Testis (tissue), 3 donors: ENCODE measurements around the gene TNFRSF17. TPM values are rescaled to one million over a fixed set of nuclear protein-coding genes. Genes with fewer than 3 reads are reported as not detected.
A peak's percentile ranks its signal among the peaks of the same experiment; 100 is the strongest.

Source experiments
- DNase-seq: peaks from one replicate; pipeline ENCODE4 v3.0.0-alpha.2; 2019
- H3K27ac ChIP-seq, 2 donors: fragments of 200-600 bp; sonication (generic); one replicate each; pipeline ENCODE4 v1.5.1; 2019
- H3K27me3 ChIP-seq: fragments of 200-600 bp; sonication (generic); one replicate; pipeline ENCODE4 v1.5.1; 2019
- H3K36me3 ChIP-seq: fragments of 200-600 bp; sonication (generic); one replicate; pipeline ENCODE4 v1.5.1; 2017; ENCODE audit warnings: low read depth; ENCODE audit errors: missing control alignments
- H3K4me1 ChIP-seq: fragments of 200-600 bp; sonication (generic); one replicate; pipeline ENCODE4 v1.5.1; 2019
- H3K4me3 ChIP-seq, 2 donors: fragments of 200-600 bp; sonication (generic); one replicate each; pipeline ENCODE4 v1.5.1; 2017 to 2019
- H3K9me3 ChIP-seq: fragments of 200-600 bp; sonication (generic); one replicate; pipeline ENCODE4 v1.5.1; 2017
- POLR2A ChIP-seq: fragments of 450-650 bp; IDR thresholded peaks from one replicate; pipeline ENCODE4 v1.6.1; 2017; ENCODE audit warnings: antibody characterized with exemption, mild to moderate bottlenecking, moderate library complexity
- WGBS, 2 donors: methylation state at CpG; one replicate each; pipeline ENCODE4 v1.1.5; 2018; 5-methylcytosine and 5-hydroxymethylcytosine counted together
- intact Hi-C: fragments of 100-400 bp; cut with DNase I; formaldehyde crosslinking; loops from one replicate; pipeline ENCODE4 v1.15.1; 2023; ENCODE audit warnings: low total_unique reads
- polyA plus RNA-seq: library from polyadenylated mRNA; stranded (reverse); fragments of 350-450 nt; fragmentation: Illumina TruSeq; extraction: RNeasy Lipid Tissue Mini Kit (QIAGEN cat#74804); gene quantifications from one replicate; pipeline ENCODE4 v1.2.3, GENCODE V29; 2014; ENCODE audit warnings: low read depth, low replicate concordance; ENCODE audit not compliant: insufficient read depth
- total RNA-seq, 2 donors: library from RNA; depleted of rRNA; stranded (reverse); fragments of >200 nt; gene quantifications; one replicate each; pipeline ENCODE4 v1.2.3, GENCODE V29; 2016
- TF ChIP-seq, protein P1 (sequence below), 3 experiments: fragments of 450-650 bp in 2 of 3; fragments of 200-600 bp in 1 of 3; sonication (generic) in 1 of 3; IDR thresholded peaks; one replicate each; pipeline ENCODE4 v1.5.1; 2016 to 2019; ENCODE audit warnings: antibody characterized with exemption in 3 of 3, mild to moderate bottlenecking in 2 of 3, moderate library complexity in 1 of 3

TNFRSF17 gene
- total and polyA plus RNA-seq, 3 donors from 2014 or later = 3.2 to 5.2 (median 4.3) TPM

DNA sequence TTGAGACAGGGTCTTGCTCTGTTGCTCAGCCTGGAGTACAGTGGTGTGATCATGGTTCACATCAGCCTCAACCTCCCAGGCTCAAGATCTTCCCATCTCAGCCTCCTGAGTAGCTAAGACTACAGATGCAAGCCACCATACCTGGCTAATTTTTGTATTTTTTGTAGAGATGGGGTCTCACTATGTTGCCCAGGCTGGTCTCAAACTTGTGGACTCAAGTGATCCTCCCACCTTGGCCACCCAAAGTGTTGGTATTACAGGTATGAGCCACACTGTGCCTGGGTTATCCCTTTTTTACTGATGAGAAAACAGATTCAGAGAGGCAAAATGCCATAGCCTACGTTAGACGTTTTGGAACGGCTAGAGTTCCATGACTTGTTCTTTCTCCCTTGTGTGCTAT lies 41.6 kb downstream of the TNFRSF17 start:
- Histone ChIP-seq H3K36me3 (no peaks in the 10 kb centered on the region), H3K4me3 (no peak overlapping the region), H3K9me3 (no peaks in the 10 kb centered on the region), H3K27ac (no peak overlapping the region), H3K27me3 (no peaks in the 10 kb centered on the region), H3K4me1 (no peaks in the 10 kb centered on the region)
- no peak for DNase-seq
- intact Hi-C loops = no loop called here
- TF ChIP-seq POLR2A = no peak
- TF ChIP-seq, protein P1, sequence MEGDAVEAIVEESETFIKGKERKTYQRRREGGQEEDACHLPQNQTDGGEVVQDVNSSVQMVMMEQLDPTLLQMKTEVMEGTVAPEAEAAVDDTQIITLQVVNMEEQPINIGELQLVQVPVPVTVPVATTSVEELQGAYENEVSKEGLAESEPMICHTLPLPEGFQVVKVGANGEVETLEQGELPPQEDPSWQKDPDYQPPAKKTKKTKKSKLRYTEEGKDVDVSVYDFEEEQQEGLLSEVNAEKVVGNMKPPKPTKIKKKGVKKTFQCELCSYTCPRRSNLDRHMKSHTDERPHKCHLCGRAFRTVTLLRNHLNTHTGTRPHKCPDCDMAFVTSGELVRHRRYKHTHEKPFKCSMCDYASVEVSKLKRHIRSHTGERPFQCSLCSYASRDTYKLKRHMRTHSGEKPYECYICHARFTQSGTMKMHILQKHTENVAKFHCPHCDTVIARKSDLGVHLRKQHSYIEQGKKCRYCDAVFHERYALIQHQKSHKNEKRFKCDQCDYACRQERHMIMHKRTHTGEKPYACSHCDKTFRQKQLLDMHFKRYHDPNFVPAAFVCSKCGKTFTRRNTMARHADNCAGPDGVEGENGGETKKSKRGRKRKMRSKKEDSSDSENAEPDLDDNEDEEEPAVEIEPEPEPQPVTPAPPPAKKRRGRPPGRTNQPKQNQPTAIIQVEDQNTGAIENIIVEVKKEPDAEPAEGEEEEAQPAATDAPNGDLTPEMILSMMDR (IDR thresholded peaks at IDR 0.05) = no peak
- WGBS, 2 donors = 90 to 93% methylated on average over 3 of the region's 3 CpGs

DNA sequence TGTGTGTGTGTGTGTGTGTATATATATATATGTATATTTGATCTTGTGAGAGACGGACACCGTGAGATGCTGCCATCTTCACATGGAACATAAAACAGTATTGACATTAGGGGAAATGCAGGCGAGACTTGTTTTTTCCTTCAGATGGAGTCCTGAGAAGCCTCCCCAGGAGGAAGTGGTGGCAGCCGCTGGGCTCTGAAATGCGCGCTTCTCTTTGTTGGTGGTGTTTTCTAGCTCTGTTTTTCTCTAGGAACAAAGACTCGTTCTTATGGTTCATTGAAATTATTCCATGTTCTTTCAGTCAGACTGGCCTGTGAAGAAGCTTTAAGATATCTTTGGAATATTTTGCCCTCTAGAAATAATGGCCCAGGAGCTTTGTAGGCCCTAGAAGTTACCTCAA lies 44.5 kb downstream of the TNFRSF17 start:
- H3K9me3 ChIP-seq = no peaks in the 10 kb centered on the region
- no peak overlapping the region for H3K4me3 ChIP-seq
- TF ChIP-seq, protein P1 (IDR thresholded peaks at IDR 0.05) = no peak
- no peak for TF ChIP-seq POLR2A
- H3K36me3 ChIP-seq = no peaks in the 10 kb centered on the region
- H3K27me3 ChIP-seq = no peaks in the 10 kb centered on the region
- no peak overlapping the region for H3K27ac ChIP-seq
- 85 to 92% methylated on average over 7 of the region's 7 CpGs for WGBS, 2 donors
- no peak for DNase-seq
- H3K4me1 ChIP-seq = no peaks in the 10 kb centered on the region
- intact Hi-C loops = no loop called here

DNA sequence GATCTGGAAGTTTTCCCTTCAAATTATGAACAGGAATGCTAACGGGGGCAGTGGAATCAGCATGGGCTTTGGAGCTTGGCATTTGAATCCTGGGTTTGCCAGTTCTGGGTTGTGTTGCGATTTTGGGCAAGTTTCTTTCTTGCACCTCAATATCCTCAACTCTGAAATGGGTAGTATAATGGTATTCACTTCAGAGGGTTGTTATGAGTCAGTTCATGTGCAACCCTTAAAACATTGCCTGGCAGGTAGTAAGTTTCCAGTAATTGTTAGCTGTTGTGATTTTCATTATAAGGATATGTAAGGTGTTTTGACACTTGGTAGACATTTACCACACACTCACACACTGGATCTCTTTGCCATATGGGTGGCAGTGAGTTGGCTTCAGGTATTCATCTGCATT lies 44.9 kb downstream of the TNFRSF17 start:
- Histone ChIP-seq H3K27me3 (no peaks in the 10 kb centered on the region), H3K9me3 (no peaks in the 10 kb centered on the region), H3K27ac (peak overlapping the region in 1 of 2 donors; percentile 23), H3K4me3 (no peak overlapping the region), H3K36me3 (no peaks in the 10 kb centered on the region), H3K4me1 (no peaks in the 10 kb centered on the region)
- WGBS, 2 donors = 94 to 96% methylated on average over 2 of the region's 2 CpGs
- intact Hi-C loops = no loop called here
- no peak for DNase-seq
- no peak for TF ChIP-seq POLR2A
- TF ChIP-seq, protein P1 (IDR thresholded peaks at IDR 0.05) = no peak

DNA sequence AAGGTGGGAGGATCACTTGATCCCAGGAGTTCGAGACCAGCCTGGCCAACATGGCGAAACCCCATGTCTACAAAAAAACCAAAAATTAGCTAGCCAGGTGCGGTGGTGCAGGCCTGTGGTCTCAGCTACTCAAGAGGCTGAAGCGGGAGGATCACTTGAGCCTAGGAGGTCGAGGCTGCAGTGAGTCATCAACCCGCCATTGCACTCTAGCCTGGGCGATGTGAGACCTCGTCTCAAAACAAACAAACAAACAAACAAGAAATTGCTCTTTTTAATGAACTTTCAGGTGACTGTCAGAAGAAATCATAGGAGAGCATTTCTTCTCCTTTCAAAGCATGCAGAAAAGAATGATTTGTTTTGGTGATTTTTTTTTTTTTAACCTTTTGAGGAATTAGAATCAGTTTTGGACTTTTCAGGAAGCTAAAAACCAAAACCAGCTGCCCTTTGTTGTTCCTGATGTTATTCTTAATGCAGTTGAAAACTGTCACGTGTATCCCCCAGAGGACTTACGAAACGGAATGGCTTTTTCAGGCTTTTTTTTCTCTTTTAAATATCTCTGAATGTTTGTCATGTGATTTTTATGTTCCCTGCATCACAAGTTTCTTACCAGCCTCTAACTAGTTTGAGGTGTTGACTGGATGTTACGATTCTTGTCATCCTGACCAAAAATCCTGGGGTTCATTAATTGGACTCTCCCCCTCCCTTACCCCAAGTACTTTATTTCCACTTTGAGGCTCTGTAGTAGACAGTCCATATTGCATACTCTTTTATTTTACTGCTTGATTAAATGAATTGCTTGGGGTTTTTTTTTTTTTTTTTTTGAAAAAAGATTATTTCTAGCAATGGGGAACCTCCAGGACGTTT lies 45.6 kb downstream of the TNFRSF17 start:
- WGBS, 2 donors = 74% methylated on average over 13 of the region's 13 CpGs
- H3K4me1 ChIP-seq = no peaks in the 10 kb centered on the region
- H3K27ac ChIP-seq = peak overlapping the region in 1 of 2 donors; percentile 50

More for the DNA sequence above, 45.6 kb downstream of the TNFRSF17 start:
- TF ChIP-seq, protein P1 (IDR thresholded peaks at IDR 0.05) = no peak
- TF ChIP-seq POLR2A = no peak
- no peak for DNase-seq
- no peaks in the 10 kb centered on the region for H3K9me3 ChIP-seq
- intact Hi-C loops = no loop called here
- H3K27me3 ChIP-seq = no peaks in the 10 kb centered on the region
- H3K4me3 ChIP-seq = no peak overlapping the region
- no peaks in the 10 kb centered on the region for H3K36me3 ChIP-seq
